Calu3 (cell line): ENCODE results near the gene THOC2. TPM values are rescaled to one million over a fixed set of nuclear protein-coding genes. Genes with fewer than 3 reads are reported as not detected.
A peak's percentile ranks its signal among the peaks of the same experiment; 100 is the strongest.
"Not testable (repeated sequence)": the region's sequence is repeated elsewhere in the genome, so short reads cannot be mapped to it uniquely, and the experiment has no call there.

Experiments
- BruUV-seq: library from RNA; stranded (reverse); fragments of 400-500 nt; replicated peaks from 2 replicates; lab custom pipeline; 2021; lab: Mats Ljungman, UMichigan
- CTCF ChIA-PET: fragments of 300-600 bp; sonication (Branson Sonifier 250); formaldehyde crosslinking; loops from one replicate; lab custom pipeline; 2022; ENCODE audit warnings: antibody characterized with exemption; lab: Charles Lee
- DNase-seq: peaks from one replicate; pipeline ENCODE4 v3.0.0; 2022
- H3K27ac Mint-ChIP-seq: one replicate; pipeline ENCODE4 v1.8.0; 2022; ENCODE audit warnings: mixed read lengths; ENCODE audit not compliant: unreplicated experiment
- H3K27me3 Mint-ChIP-seq: one replicate; pipeline ENCODE4 v1.8.0; 2022; ENCODE audit warnings: mixed read lengths; ENCODE audit not compliant: unreplicated experiment
- H3K36me3 Mint-ChIP-seq: one replicate; pipeline ENCODE4 v1.8.0; 2022; ENCODE audit warnings: mild to moderate bottlenecking, moderate library complexity, mixed read lengths; ENCODE audit not compliant: insufficient read depth, unreplicated experiment
- H3K4me1 Mint-ChIP-seq: one replicate; pipeline ENCODE4 v1.8.0; 2022; ENCODE audit warnings: mild to moderate bottlenecking, low read depth, mixed read lengths; ENCODE audit not compliant: unreplicated experiment
- H3K4me3 Mint-ChIP-seq: one replicate; pipeline ENCODE4 v1.8.0; 2022; ENCODE audit warnings: mild to moderate bottlenecking, low read depth, moderate library complexity, mixed read lengths; ENCODE audit not compliant: unreplicated experiment
- H3K9me3 Mint-ChIP-seq: one replicate; pipeline ENCODE4 v1.8.0; 2022; ENCODE audit warnings: low read depth, mixed read lengths; ENCODE audit not compliant: unreplicated experiment
- intact Hi-C: fragments of 100-400 bp; cut with micrococcal nuclease; formaldehyde crosslinking; loops from one replicate; pipeline ENCODE4 v1.10.0; 2022; ENCODE audit not compliant: unreplicated experiment
- total RNA-seq: library from RNA; stranded (reverse); gene quantifications from 2 replicates; pipeline ENCODE4 v1.2.3, GENCODE V29; 2022
- TF ChIP-seq, protein P1 (sequence below): fragments of 200-600 bp; IDR thresholded peaks from one replicate; pipeline ENCODE4 v1.8.0; 2022; ENCODE audit warnings: antibody characterized with exemption; ENCODE audit not compliant: unreplicated experiment

The THOC2 gene
- total RNA-seq, 1 experiment from 2014 or later, result 112 TPM

DNA sequence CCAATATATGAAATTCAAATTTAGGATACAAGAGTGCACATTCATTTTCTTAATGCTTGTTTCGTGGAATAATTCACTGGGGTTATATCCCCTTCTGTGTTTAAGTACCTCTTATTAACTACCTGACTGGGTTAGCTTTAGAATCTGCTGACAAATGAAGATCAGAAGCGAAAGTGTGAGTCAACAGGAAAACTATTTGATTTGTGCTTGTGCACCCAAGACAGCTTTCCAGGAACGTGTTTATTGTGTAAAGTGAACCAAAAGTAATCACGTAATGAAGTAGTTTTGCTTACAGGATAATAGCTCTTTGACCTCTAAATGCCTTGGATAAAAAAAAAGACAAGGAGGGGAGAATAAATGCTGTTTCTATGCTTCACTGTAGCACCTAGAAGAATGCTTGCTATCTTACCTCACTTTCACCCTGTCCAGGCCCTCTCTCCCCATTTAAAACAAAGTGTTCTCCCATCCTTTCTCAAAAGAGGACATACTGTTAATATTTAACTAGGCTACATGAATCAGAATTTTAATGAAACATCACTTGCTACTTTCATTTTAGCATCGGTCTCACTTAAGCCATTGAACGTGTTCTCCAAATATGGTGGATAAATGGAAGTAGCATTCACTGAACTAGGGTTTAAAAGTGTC is 141.9 kb downstream of the THOC2 start:
- H3K36me3 Mint-ChIP-seq, result no peaks in the 10 kb centered on the region
- H3K27ac Mint-ChIP-seq, result peak overlapping the region; percentile 54
- intact Hi-C loops, result no loop called here
- CTCF ChIA-PET, result no interaction called here
- no TSS peak for BruUV-seq
- no peaks in the 10 kb centered on the region for H3K9me3 Mint-ChIP-seq
- TF ChIP-seq, protein P1, sequence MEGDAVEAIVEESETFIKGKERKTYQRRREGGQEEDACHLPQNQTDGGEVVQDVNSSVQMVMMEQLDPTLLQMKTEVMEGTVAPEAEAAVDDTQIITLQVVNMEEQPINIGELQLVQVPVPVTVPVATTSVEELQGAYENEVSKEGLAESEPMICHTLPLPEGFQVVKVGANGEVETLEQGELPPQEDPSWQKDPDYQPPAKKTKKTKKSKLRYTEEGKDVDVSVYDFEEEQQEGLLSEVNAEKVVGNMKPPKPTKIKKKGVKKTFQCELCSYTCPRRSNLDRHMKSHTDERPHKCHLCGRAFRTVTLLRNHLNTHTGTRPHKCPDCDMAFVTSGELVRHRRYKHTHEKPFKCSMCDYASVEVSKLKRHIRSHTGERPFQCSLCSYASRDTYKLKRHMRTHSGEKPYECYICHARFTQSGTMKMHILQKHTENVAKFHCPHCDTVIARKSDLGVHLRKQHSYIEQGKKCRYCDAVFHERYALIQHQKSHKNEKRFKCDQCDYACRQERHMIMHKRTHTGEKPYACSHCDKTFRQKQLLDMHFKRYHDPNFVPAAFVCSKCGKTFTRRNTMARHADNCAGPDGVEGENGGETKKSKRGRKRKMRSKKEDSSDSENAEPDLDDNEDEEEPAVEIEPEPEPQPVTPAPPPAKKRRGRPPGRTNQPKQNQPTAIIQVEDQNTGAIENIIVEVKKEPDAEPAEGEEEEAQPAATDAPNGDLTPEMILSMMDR, result no peak
- peaks cover 14% of the 10 kb centered on the region for H3K4me1 Mint-ChIP-seq
- H3K27me3 Mint-ChIP-seq, result no peaks in the 10 kb centered on the region
- H3K4me3 Mint-ChIP-seq, result peak overlapping the region; percentile 53
- no peak for DNase-seq

DNA sequence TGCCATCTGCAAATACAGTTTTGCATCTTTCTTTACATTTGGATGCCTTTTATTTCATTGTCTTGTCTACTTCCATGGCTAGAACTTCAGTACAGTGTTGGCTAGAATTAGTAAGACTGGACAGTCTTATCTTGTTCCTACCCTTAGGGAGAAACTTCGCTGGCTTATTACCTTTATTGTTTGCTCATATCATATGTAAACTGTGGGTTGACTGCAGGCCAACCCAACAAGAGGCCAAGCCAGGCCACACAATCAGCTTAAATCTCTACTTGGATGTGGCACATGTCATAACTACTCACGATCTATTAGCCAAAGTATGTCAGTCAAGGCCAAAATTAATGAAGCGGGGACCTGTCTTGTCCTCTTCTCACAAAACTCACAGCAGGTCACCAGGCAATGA is 144.1 kb downstream of the THOC2 start:
- intact Hi-C loops, result no loop called here
- peaks cover 14% of the 10 kb centered on the region for H3K4me1 Mint-ChIP-seq
- DNase-seq, result no peak

DNA sequence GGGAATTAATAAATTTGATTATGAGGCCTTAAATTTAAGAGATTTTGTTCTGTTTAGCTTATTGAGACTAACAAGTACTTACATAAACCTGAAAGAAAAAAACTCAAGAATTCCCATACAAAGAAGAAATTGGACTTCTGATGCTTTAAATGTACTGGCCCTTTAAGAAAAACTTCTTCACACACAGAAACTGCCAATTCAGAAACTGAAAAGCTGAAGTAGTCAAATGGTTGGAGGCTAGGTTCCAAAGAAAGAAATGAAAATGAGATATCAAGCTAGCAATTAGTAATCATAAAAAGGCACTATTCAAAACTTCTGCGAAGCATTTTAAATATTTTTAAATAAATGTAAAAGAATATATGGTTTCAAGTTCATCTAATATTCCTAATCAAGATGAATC is 151.3 kb downstream of the THOC2 start:
- CTCF ChIA-PET, result no interaction called here
- no peak overlapping the region for H3K27ac Mint-ChIP-seq
- intact Hi-C loops, result no loop called here
- H3K4me3 Mint-ChIP-seq, result no peak overlapping the region
- no peaks in the 10 kb centered on the region for H3K4me1 Mint-ChIP-seq
- H3K9me3 Mint-ChIP-seq, result peaks cover 3% of the 10 kb centered on the region
- H3K36me3 Mint-ChIP-seq, result no peaks in the 10 kb centered on the region
- BruUV-seq, result no TSS peak
- TF ChIP-seq, protein P1, result no peak
- no peak for DNase-seq
- no peaks in the 10 kb centered on the region for H3K27me3 Mint-ChIP-seq

More for the DNA sequence above, 144.1 kb downstream of the THOC2 start:
- CTCF ChIA-PET, result no interaction called here
- no peaks in the 10 kb centered on the region for H3K27me3 Mint-ChIP-seq
- H3K36me3 Mint-ChIP-seq, result no peaks in the 10 kb centered on the region
- H3K9me3 Mint-ChIP-seq, result no peaks in the 10 kb centered on the region
- BruUV-seq, result no TSS peak
- H3K27ac Mint-ChIP-seq, result no peak overlapping the region
- H3K4me3 Mint-ChIP-seq, result no peak overlapping the region
- TF ChIP-seq, protein P1, result no peak

DNA sequence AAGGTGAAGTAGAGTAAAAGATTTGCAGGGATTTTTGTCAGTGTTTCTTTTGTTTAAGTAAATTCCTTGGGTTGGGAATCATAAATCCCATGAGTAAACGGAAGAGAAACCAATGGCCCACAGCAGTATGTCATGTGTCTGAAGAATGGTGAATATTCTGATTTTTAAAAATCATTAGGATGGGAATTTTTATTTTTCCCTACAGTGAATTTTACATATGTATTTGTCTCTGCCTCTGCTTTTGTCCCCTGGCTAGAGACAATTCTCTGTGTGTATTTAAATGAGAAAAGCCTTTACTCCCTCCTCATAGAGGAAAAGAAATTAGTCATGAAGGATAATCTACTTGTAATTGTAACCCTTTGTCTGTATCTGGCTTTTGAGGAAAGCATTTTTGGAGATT is 152.1 kb downstream of the THOC2 start:
- TF ChIP-seq, protein P1, result no peak
- Mint-ChIP-seq H3K27ac (no peak overlapping the region), H3K4me1 (no peaks in the 10 kb centered on the region), H3K9me3 (peaks cover 3% of the 10 kb centered on the region), H3K4me3 (no peak overlapping the region), H3K36me3 (no peaks in the 10 kb centered on the region), H3K27me3 (no peaks in the 10 kb centered on the region)
- BruUV-seq, result no TSS peak
- intact Hi-C loops, result no loop called here
- CTCF ChIA-PET, result no interaction called here
- no peak for DNase-seq

DNA sequence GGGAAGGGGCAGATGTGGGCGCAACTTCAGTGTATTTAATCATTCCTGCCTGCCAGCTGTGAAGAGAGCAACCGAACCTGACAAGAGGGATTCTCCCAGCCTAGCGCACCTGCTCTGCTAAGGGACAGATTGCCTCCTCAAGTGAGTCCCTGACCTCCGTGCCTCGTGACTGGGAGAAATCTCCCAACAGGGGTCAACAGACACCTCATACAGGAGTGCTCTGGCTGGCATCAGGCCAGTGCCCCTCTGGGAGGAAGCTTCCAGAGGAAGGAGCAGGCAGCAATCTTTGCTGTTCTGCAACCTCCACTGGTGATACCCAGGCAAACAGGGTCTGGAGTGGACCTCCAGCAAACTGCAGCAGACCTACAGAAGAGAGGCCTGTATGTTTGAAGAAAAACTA is 158.8 kb downstream of the THOC2 start:
- CTCF ChIA-PET, H3K36me3 Mint-ChIP-seq, BruUV-seq, intact Hi-C loops, H3K27me3 Mint-ChIP-seq, H3K4me3 Mint-ChIP-seq, DNase-seq, H3K27ac Mint-ChIP-seq, H3K9me3 Mint-ChIP-seq: not testable (repeated sequence)
- H3K4me1 Mint-ChIP-seq, result peaks cover 24% of the 10 kb centered on the region
